ENCODE measurements around the gene HPCAL4.

- TF ChIP-seq CTCF (IDR thresholded peaks at IDR 0.05), result no peak
- no peak for TF ChIP-seq POLR2A (IDR thresholded peaks at IDR 0.05)
- no peak for TF ChIP-seq POLR2AphosphoS5 (IDR thresholded peaks at IDR 0.05)
Measured at GRCh38 chr1:39648496-39648895, 42.7 kb downstream of the HPCAL4 start.
